HepG2 (cell line): Measurements from ENCODE around the gene KRCC1. TPM values are rescaled to one million over a fixed set of nuclear protein-coding genes. Genes with fewer than 3 reads are reported as not detected.
A peak's percentile ranks its signal among the peaks of the same experiment; 100 is the strongest.

ENCODE experiments used
- CBX1 ChIP-seq: IDR thresholded peaks from one replicate; pipeline ENCODE4 v1.6.1; 2016; ENCODE audit warnings: antibody characterized with exemption, low read depth
- FOXM1 ChIP-seq: sonication (generic); formaldehyde crosslinking; IDR thresholded peaks from 2 replicates; pipeline ENCODE4 v1.5.0; 2020; ENCODE audit warnings: missing genetic modification reagents
- KDM4B ChIP-seq: sonication (generic); formaldehyde crosslinking; IDR thresholded peaks from 2 replicates; pipeline ENCODE4 v1.4.0; 2020; ENCODE audit warnings: missing genetic modification reagents
- MTF1 ChIP-seq: sonication (generic); formaldehyde crosslinking; IDR thresholded peaks from 2 replicates; pipeline ENCODE4 v1.5.0; 2020; ENCODE audit warnings: missing genetic modification reagents
- ZFP82 ChIP-seq: sonication (generic); formaldehyde crosslinking; IDR thresholded peaks from 2 replicates; pipeline ENCODE4 v1.5.1; 2020; ENCODE audit warnings: mild to moderate bottlenecking, missing genetic modification reagents, borderline replicate concordance
- ZNF253 ChIP-seq: sonication (generic); formaldehyde crosslinking; IDR thresholded peaks from 2 replicates; pipeline ENCODE4 v1.8.0; 2022; ENCODE audit warnings: mild to moderate bottlenecking, missing genetic modification reagents, borderline replicate concordance
- ZNF558 ChIP-seq: sonication (generic); formaldehyde crosslinking; IDR thresholded peaks from 2 replicates; pipeline ENCODE4 v1.9.0; 2022; ENCODE audit warnings: mild to moderate bottlenecking, missing genetic modification reagents, borderline replicate concordance
- polyA plus RNA-seq, 8 experiments: library from polyadenylated mRNA; depleted of rRNA in 3 of 8; stranded (reverse) in 7 of 8; unstranded in 1 of 8; fragments of >200 nt; fragmentation: Illumina TruSeq in 4 of 8; extraction: Trizol in 4 of 8; gene quantifications; 2 replicates each; pipeline versions ENCODE4 v1.2.1 to v1.2.3, GENCODE V29; 2011 to 2016; ENCODE audit warnings: low read depth in 4 of 8, missing spikeins in 1 of 8, mixed read lengths in 1 of 8; ENCODE audit not compliant: insufficient read depth in 1 of 8
- total RNA-seq, 5 experiments: library from RNA; depleted of rRNA; stranded (reverse); fragments of >200 nt; fragmentation: Illumina TruSeq; extraction: Trizol; gene quantifications; 2 replicates each; pipeline ENCODE4 v1.2.3, GENCODE V29; 2016; ENCODE audit warnings: low read depth in 1 of 5
- TF ChIP-seq, protein P1 (sequence below): sonication (generic); formaldehyde crosslinking; IDR thresholded peaks from 2 replicates; pipeline ENCODE4 v1.4.0; 2020; ENCODE audit warnings: missing genetic modification reagents, borderline replicate concordance
- TF ChIP-seq, protein P2 (sequence below): sonication (generic); formaldehyde crosslinking; IDR thresholded peaks from 2 replicates; pipeline ENCODE4 v1.5.1; 2020; ENCODE audit warnings: missing genetic modification reagents, mild to moderate bottlenecking, borderline replicate concordance
- TF ChIP-seq, protein P3 (sequence below): fragments of 450-650 bp; IDR thresholded peaks from 2 replicates; pipeline ENCODE4 v1.6.1; 2016
- TF ChIP-seq, protein P4 (sequence below): sonication (generic); formaldehyde crosslinking; IDR thresholded peaks from 2 replicates; pipeline ENCODE4 v1.4.0; 2020; ENCODE audit warnings: mild to moderate bottlenecking, missing genetic modification reagents
- TF ChIP-seq, protein P5 (sequence below): sonication (generic); formaldehyde crosslinking; IDR thresholded peaks from 2 replicates; pipeline ENCODE4 v1.8.0; 2022; ENCODE audit warnings: mild to moderate bottlenecking, missing genetic modification reagents

Gene KRCC1
- total and polyA plus RNA-seq, 2 of the 13 experiments (the other 11 are each of a cell fraction or from before 2014, with no cell fraction given), result 6.5 to 7.7 TPM

DNA sequence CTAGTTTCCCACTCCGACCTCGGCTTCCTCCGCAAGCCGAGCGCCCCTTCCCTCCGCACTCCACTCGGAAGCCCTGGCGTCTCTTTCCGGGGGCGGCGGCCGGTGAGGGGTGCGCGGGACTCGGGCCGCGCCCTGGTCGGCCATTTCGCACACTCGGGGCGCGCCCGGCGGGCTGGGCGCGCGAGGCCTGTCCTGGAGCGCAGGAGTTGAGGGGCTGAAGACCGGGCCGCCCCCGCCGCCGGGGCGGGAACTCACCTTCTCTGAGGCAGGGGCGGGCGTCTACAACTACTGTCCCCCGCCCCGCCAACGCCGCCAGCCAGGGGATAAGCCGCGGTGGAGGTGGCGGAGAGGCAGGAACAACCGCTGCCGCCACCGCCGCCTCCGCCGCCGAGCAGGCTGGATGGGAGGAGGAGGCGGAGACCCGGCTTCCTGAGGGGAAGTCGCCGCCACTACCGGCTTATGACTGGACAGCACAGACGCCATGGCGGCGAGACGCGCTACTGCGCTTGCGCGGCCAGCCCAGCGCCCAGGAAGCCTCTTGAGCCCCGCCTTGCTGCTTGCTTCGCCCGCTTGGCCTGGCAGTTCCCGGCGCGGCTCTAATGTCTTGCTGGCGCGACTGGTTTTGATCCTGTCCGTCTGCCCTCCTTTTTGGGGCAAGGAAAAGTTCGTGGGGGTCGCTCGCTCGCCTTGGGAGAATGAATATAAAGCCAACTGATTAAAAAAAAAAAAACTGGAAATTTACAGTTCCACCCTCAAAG lies at the start of gene KRCC1 (continued):
- TF ChIP-seq, protein P1, sequence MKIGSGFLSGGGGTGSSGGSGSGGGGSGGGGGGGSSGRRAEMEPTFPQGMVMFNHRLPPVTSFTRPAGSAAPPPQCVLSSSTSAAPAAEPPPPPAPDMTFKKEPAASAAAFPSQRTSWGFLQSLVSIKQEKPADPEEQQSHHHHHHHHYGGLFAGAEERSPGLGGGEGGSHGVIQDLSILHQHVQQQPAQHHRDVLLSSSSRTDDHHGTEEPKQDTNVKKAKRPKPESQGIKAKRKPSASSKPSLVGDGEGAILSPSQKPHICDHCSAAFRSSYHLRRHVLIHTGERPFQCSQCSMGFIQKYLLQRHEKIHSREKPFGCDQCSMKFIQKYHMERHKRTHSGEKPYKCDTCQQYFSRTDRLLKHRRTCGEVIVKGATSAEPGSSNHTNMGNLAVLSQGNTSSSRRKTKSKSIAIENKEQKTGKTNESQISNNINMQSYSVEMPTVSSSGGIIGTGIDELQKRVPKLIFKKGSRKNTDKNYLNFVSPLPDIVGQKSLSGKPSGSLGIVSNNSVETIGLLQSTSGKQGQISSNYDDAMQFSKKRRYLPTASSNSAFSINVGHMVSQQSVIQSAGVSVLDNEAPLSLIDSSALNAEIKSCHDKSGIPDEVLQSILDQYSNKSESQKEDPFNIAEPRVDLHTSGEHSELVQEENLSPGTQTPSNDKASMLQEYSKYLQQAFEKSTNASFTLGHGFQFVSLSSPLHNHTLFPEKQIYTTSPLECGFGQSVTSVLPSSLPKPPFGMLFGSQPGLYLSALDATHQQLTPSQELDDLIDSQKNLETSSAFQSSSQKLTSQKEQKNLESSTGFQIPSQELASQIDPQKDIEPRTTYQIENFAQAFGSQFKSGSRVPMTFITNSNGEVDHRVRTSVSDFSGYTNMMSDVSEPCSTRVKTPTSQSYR (CRISPR knock-in tag), result no peak
- TF ChIP-seq ZNF253 (no peak), MTF1 (CRISPR knock-in tag) (no peak), ZNF558 (CRISPR knock-in tag) (peak; percentile 85; the same call in 1 of the 2 replicates), KDM4B (peak; percentile 80; the same call in 1 of the 2 replicates), ZFP82 (CRISPR knock-in tag) (peak; percentile 97; the same call in 1 of the 2 replicates), FOXM1 (peak; percentile 22; the same call in 1 of the 2 replicates), CBX1 (peak; percentile 89)
- TF ChIP-seq, protein P2, sequence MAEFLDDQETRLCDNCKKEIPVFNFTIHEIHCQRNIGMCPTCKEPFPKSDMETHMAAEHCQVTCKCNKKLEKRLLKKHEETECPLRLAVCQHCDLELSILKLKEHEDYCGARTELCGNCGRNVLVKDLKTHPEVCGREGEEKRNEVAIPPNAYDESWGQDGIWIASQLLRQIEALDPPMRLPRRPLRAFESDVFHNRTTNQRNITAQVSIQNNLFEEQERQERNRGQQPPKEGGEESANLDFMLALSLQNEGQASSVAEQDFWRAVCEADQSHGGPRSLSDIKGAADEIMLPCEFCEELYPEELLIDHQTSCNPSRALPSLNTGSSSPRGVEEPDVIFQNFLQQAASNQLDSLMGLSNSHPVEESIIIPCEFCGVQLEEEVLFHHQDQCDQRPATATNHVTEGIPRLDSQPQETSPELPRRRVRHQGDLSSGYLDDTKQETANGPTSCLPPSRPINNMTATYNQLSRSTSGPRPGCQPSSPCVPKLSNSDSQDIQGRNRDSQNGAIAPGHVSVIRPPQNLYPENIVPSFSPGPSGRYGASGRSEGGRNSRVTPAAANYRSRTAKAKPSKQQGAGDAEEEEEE (CRISPR knock-in tag), result no peak
- TF ChIP-seq, protein P3, sequence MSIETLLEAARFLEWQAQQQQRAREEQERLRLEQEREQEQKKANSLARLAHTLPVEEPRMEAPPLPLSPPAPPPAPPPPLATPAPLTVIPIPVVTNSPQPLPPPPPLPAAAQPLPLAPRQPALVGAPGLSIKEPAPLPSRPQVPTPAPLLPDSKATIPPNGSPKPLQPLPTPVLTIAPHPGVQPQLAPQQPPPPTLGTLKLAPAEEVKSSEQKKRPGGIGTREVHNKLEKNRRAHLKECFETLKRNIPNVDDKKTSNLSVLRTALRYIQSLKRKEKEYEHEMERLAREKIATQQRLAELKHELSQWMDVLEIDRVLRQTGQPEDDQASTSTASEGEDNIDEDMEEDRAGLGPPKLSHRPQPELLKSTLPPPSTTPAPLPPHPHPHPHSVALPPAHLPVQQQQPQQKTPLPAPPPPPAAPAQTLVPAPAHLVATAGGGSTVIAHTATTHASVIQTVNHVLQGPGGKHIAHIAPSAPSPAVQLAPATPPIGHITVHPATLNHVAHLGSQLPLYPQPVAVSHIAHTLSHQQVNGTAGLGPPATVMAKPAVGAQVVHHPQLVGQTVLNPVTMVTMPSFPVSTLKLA, result no peak
- TF ChIP-seq, protein P4, sequence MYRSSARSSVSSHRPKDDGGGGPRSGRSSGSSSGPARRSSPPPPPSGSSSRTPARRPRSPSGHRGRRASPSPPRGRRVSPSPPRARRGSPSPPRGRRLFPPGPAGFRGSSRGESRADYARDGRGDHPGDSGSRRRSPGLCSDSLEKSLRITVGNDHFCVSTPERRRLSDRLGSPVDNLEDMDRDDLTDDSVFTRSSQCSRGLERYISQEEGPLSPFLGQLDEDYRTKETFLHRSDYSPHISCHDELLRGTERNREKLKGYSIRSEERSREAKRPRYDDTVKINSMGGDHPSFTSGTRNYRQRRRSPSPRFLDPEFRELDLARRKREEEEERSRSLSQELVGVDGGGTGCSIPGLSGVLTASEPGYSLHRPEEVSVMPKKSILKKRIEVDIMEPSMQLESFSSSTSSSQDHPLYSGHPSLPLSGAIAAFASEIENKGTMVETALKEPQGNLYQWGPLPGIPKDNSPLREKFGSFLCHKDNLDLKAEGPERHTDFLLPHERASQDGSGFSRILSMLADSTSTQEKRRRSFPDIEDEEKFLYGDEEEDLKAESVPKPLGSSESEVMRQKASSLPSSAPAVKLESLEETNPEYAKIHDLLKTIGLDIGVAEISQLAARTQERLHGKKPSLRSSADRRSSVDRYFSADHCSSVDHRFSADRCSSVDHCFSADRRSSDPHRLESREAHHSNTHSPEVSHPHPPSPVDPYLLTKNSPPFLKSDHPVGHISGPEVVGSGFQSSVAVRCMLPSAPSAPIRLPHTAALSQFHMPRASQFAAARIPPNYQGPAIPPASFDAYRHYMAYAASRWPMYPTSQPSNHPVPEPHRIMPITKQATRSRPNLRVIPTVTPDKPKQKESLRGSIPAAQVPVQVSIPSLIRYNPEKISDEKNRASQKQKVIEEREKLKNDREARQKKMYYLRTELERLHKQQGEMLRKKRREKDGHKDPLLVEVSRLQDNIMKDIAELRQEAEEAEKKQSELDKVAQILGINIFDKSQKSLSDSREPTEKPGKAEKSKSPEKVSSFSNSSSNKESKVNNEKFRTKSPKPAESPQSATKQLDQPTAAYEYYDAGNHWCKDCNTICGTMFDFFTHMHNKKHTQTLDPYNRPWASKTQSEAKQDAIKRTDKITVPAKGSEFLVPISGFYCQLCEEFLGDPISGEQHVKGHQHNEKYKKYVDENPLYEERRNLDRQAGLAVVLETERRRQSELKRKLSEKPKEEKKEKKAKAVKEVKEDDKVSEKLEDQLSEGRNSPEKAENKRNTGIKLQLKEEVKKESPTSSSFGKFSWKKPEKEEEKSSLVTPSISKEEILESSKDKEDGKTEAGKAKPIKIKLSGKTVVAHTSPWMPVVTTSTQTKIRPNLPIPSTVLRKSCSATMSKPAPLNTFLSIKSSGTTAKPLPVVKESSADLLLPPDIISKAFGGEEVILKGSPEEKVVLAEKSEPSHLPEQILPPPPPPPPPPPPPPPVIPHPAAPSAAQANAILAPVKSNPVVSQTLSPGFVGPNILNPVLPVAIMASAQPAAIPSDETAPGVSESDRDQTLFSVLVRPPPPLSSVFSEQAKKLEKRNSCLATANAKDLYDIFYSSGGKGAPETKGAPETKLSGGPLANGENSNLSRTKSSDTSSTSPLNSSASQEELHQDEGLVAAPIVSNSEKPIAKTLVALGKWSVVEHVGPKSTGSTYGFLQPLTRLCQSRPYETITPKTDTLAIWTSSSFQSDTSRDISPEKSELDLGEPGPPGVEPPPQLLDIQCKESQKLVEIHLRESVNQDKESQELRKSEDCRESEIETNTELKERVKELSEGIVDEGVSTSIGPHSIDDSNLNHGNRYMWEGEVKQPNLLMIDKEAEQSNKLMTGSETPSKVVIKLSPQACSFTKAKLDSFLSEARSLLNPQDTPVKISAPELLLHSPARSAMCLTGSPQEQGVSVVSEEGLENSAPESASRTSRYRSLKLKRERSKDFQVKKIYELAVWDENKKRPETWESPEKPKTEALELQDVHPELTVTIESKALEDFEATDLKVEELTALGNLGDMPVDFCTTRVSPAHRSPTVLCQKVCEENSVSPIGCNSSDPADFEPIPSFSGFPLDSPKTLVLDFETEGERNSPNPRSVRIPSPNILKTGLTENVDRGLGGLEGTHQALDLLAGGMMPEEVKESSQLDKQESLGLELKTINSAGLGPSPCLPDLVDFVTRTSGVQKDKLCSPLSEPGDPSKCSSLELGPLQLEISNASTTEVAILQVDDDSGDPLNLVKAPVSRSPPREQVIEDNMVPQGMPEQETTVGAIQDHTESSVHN, result no peak
- TF ChIP-seq, protein P5, sequence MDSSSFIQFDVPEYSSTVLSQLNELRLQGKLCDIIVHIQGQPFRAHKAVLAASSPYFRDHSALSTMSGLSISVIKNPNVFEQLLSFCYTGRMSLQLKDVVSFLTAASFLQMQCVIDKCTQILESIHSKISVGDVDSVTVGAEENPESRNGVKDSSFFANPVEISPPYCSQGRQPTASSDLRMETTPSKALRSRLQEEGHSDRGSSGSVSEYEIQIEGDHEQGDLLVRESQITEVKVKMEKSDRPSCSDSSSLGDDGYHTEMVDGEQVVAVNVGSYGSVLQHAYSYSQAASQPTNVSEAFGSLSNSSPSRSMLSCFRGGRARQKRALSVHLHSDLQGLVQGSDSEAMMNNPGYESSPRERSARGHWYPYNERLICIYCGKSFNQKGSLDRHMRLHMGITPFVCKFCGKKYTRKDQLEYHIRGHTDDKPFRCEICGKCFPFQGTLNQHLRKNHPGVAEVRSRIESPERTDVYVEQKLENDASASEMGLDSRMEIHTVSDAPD (CRISPR knock-in tag), result no peak; the same call in 1 of the 2 replicates
